Measurements from ENCODE around the gene ZNF8.

ZNF8 gene

DNA sequence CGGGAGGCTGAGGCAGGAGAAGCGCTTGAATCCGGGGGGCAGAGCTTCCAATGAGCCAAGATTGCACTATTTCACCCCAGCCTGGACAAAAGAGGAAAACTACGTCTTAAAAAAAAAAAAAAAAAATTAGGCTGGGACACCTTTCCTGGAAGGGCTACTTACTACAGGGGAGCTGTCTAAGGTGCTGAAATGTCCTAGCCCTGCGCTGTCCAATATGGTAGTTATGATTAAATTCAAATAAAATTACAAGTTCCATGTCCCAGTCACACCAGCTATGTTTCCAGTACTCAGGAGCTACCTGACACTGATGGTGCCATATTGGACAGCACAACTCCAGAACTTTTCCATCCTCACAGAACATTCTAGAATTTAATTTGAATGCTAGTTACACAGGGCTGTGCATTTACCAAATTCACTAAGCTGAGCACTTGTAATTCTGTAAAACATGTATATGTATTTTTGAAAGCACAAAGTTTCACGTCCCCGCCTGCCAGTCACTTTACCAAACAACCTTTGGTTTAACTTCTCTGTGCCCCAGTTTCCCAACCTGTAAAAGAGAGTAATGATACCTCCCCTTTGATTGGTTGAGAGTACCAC, 38.8 kb downstream of the ZNF8 start:
- no peak overlapping the region for H3K4me3 ChIP-seq (replicated peaks in 1 of 2; ENCODE audit: low read depth in 2 of 2, low read length in 2 of 2)
- DNase-seq (ENCODE audit: low read depth in 2 of 2), result peak; percentile 55 to 61
- no peak for TF ChIP-seq CTCF (IDR thresholded peaks at IDR 0.05; ENCODE audit: low read depth, low read length)

DNA sequence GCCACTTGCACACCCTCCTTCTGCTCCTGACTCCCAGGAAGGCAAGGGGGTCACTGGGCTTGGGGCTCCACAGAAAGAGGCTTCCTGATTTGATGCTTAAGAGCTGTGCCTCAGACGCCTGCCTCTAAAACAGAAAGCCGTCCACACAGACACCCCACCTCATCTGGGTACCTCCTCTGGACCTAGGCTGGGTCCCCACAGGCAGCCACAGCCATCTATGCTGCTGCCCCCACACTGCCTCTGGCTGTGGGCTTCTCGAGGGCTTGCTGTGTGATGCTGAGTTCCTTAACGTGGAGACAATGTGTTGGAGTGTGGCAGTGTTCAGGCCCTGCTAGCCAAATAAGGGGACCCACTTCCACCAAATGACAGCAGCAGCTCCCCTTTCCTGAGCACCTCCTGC, 39.5 kb downstream of the ZNF8 start:
- no peak for DNase-seq (ENCODE audit: low read depth in 2 of 2)
- H3K4me3 ChIP-seq (replicated peaks in 1 of 2; ENCODE audit: low read depth in 2 of 2, low read length in 2 of 2), result no peak overlapping the region
- TF ChIP-seq CTCF (IDR thresholded peaks at IDR 0.05; ENCODE audit: low read depth, low read length), result no peak

DNA sequence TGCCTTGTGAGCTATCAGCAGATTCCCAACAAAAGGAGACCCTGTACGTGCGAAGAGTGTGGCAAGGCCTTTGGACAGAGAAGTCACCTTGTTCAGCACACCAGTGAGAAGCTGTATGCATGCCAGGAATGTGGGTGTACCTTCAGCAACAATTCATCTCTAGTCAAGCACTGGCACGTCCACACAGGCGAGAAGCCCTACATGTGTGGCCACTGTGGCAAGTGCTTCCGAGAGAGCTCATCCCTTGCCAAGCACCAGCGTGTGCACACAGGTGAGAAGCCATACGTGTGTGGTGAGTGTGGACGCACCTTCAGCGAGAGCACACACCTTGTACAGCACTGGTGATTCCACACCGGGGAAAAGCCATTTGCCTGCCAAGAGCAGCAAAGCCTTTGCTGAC, 40.5 kb downstream of the ZNF8 start:
- TF ChIP-seq CTCF (IDR thresholded peaks at IDR 0.05; ENCODE audit: low read depth, low read length), result no peak
- no peak for DNase-seq (ENCODE audit: low read depth in 2 of 2)
- H3K4me3 ChIP-seq (replicated peaks in 1 of 2; ENCODE audit: low read depth in 2 of 2, low read length in 2 of 2), result no peak overlapping the region

- peak overlapping the region; percentile 86 to 91 for H3K4me3 ChIP-seq (replicated peaks in 1 of 2; ENCODE audit: low read depth in 2 of 2, low read length in 2 of 2)
- DNase-seq (ENCODE audit: low read depth in 2 of 2), result peak in 1 of 2 donors; percentile 40
Observed at GRCh38 chr19:58325311-58326022, 46.7 kb downstream of the ZNF8 start.

GRCh38 chr19:58326501-58326913, 47.8 kb downstream of the ZNF8 start:
- DNase-seq (ENCODE audit: low read depth in 2 of 2), result no peak
- peak overlapping the region; percentile 86 to 91 for H3K4me3 ChIP-seq (replicated peaks in 1 of 2; ENCODE audit: low read depth in 2 of 2, low read length in 2 of 2)
- TF ChIP-seq CTCF (IDR thresholded peaks at IDR 0.05; ENCODE audit: low read depth, low read length), result no peak

More at GRCh38 chr19:58325311-58326022, 46.7 kb downstream of the ZNF8 start:
- TF ChIP-seq CTCF (IDR thresholded peaks at IDR 0.05; ENCODE audit: low read depth, low read length), result no peak

DNA sequence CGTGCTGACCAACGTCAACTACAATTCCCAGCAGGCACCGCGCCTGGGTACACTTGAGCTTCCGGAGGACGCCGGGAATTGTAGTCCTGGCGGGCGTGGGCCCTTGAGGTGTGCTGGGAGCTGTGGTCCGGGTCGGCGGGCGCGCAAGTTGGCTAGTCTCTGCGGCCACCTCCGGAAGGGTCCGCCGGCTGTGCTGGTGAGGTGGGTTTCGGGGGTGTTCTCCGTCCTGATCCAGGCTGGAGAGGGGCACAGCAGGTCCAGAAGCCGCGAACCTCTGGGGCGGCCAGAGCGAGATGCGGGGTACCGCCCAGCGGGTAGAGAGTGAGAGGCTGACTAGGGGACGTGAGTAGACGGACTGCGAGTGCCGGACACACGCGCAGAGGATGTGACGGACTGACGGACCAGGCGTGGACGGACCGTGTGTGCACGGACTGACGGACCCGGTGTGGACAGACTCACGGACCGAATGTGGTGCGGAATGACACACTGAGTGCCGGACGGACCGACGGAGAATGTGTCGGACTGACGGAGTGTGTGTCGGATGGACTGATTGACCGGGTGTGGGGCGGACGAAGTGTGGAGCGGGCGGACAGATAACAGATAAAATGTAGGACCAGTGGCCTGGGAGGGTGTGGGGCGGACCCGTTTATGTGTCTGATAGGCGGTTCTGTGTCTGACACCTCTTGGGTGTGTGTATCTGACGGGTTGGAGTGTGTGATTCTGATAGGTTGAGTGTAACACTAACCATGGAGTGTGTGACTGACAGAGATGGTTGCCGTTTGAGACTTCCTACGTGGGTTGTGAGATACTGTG, 48.4 kb downstream of the ZNF8 start, which contains the start of gene ZSCAN22:
Gene ZSCAN22, plus strand, starts transcription at position 81 of the 813 bp plus-strand sequence. CDS start 7,809 bp downstream, outside the sequence.
- peak within 1 kb of the TSS; percentile 86 to 91 for H3K4me3 ChIP-seq (replicated peaks in 1 of 2; ENCODE audit: low read depth in 2 of 2, low read length in 2 of 2)
- DNase-seq (ENCODE audit: low read depth in 2 of 2), result peak; percentile 96 to 98
- no peak for TF ChIP-seq CTCF (IDR thresholded peaks at IDR 0.05; ENCODE audit: low read depth, low read length)
